NK-92 (cell line): ENCODE measurements around the gene C21orf91.

Experiments
- DNase-seq: peaks from one replicate; lab custom pipeline; 2025; ENCODE audit not compliant: unreplicated experiment; lab: John Stamatoyannopoulos, UW

Gene C21orf91

GRCh38 chr21:17819114-17819876 lies at the start of gene C21orf91:
TSS of gene C21orf91 (minus strand) at chr21:17819356. CDS start at chr21:17818318, 1,038 bp downstream.
- DNase-seq = no peak

- no peak for DNase-seq
Observed at GRCh38 chr21:17866590-17866989, 47.4 kb upstream of the C21orf91 start.

GRCh38 chr21:17859661-17860060 lies 40.5 kb upstream of the C21orf91 start:
- no peak for DNase-seq

GRCh38 chr21:17858747-17859146 lies 39.6 kb upstream of the C21orf91 start:
- DNase-seq = no peak

GRCh38 chr21:17854745-17855144 lies 35.6 kb upstream of the C21orf91 start:
- no peak for DNase-seq

- no peak for DNase-seq
Observed at GRCh38 chr21:17853393-17854275, 34.5 kb upstream of the C21orf91 start.

- DNase-seq = no peak
Observed at GRCh38 chr21:17848228-17848627, 29.1 kb upstream of the C21orf91 start.

GRCh38 chr21:17841103-17841502 lies 21.9 kb upstream of the C21orf91 start:
- no peak for DNase-seq

- DNase-seq = no peak
Observed at GRCh38 chr21:17834639-17835354, 15.6 kb upstream of the C21orf91 start.

- DNase-seq = no peak
Observed at GRCh38 chr21:17829472-17829871, 10.3 kb upstream of the C21orf91 start.

- DNase-seq = no peak
Observed at GRCh38 chr21:17828223-17828622, 9.1 kb upstream of the C21orf91 start.

- DNase-seq = no peak
Observed at GRCh38 chr21:17823846-17824245, 4.7 kb upstream of the C21orf91 start.

GRCh38 chr21:17821121-17821520 lies 2.0 kb upstream of the C21orf91 start:
- DNase-seq = no peak

- no peak for DNase-seq
Observed at GRCh38 chr21:17819877-17820229, 697 bp upstream of the C21orf91 start.

- DNase-seq = no peak
Observed at GRCh38 chr21:17818186-17819113, 706 bp downstream of the C21orf91 start.

- no peak for DNase-seq
Observed at GRCh38 chr21:17813353-17813752, 5.8 kb downstream of the C21orf91 start.

- DNase-seq = no peak
Observed at GRCh38 chr21:17805966-17806365, 13.2 kb downstream of the C21orf91 start.

- no peak for DNase-seq
Observed at GRCh38 chr21:17803536-17803935, 15.6 kb downstream of the C21orf91 start.

GRCh38 chr21:17802572-17802971 lies 16.6 kb downstream of the C21orf91 start:
- DNase-seq = no peak

GRCh38 chr21:17799414-17800164 lies 19.6 kb downstream of the C21orf91 start:
- DNase-seq = no peak
